Prostate gland (tissue), 2 donors: Measurements from ENCODE around the gene JDP2. TPM values are rescaled to one million over a fixed set of nuclear protein-coding genes. Genes with fewer than 3 reads are reported as not detected.

Experiments
- DNase-seq: peaks from one replicate; pipeline ENCODE4 v3.0.0-alpha.2; 2019; ENCODE audit warnings: low spot score
- H3K27ac ChIP-seq, 2 donors: fragments of 200-600 bp; sonication (generic); 2 replicates each; pipeline ENCODE4 v1.5.1; 2017 to 2019
- H3K27me3 ChIP-seq: fragments of 200-600 bp; sonication (generic); replicated peaks from 2 replicates; pipeline ENCODE4 v1.5.1; 2019; ENCODE audit not compliant: insufficient read depth
- H3K36me3 ChIP-seq, 2 donors: fragments of 200-600 bp; sonication (generic); 1 replicate in 1 of 2; 2 replicates in 1 of 2; pipeline versions ENCODE4 v1.5.1 to v1.8.1; 2017 to 2019
- H3K4me1 ChIP-seq: fragments of 200-600 bp; sonication (generic); replicated peaks from 2 replicates; pipeline ENCODE4 v1.5.1; 2019
- H3K4me3 ChIP-seq, 2 donors: fragments of 200-600 bp; sonication (generic); 2 replicates each; pipeline ENCODE4 v1.5.1; 2017 to 2019
- H3K9me3 ChIP-seq: fragments of 200-600 bp; sonication (generic); 2 replicates; pipeline ENCODE4 v1.5.1; 2017
- POLR2A ChIP-seq: fragments of 450-650 bp; IDR thresholded peaks from one replicate; pipeline ENCODE4 v1.6.1; 2016; ENCODE audit warnings: antibody characterized with exemption, mild to moderate bottlenecking
- POLR2AphosphoS5 ChIP-seq: sonication (generic); formaldehyde crosslinking; IDR thresholded peaks from one replicate; pipeline ENCODE4 v1.6.1; 2017; ENCODE audit warnings: antibody characterized with exemption
- WGBS: methylation state at CpG from one replicate; pipeline ENCODE4 v1.1.5; 2018; 5-methylcytosine and 5-hydroxymethylcytosine counted together
- intact Hi-C: fragments of 100-400 bp; cut with DNase I; formaldehyde crosslinking; loops from one replicate; pipeline ENCODE4 v1.14.2; 2022
- total RNA-seq, 2 donors: library from RNA; depleted of rRNA; stranded (reverse); fragments of >200 nt; gene quantifications; one replicate each; pipeline ENCODE4 v1.1.0, GENCODE V29; 2016
- TF ChIP-seq, protein P1 (sequence below), 4 experiments: fragments of 200-600 bp in 2 of 4; fragments of 450-650 bp in 2 of 4; sonication (generic) in 2 of 4; IDR thresholded peaks; 1 replicate in 3 of 4; 2 replicates in 1 of 4; pipeline ENCODE4 v1.5.1; 2016 to 2019; ENCODE audit warnings: antibody characterized with exemption in 4 of 4, mild to moderate bottlenecking in 2 of 4, moderate library complexity in 2 of 4

The JDP2 gene
- total RNA-seq, 2 donors from 2014 or later, result 27.1 to 34.0 TPM

DNA sequence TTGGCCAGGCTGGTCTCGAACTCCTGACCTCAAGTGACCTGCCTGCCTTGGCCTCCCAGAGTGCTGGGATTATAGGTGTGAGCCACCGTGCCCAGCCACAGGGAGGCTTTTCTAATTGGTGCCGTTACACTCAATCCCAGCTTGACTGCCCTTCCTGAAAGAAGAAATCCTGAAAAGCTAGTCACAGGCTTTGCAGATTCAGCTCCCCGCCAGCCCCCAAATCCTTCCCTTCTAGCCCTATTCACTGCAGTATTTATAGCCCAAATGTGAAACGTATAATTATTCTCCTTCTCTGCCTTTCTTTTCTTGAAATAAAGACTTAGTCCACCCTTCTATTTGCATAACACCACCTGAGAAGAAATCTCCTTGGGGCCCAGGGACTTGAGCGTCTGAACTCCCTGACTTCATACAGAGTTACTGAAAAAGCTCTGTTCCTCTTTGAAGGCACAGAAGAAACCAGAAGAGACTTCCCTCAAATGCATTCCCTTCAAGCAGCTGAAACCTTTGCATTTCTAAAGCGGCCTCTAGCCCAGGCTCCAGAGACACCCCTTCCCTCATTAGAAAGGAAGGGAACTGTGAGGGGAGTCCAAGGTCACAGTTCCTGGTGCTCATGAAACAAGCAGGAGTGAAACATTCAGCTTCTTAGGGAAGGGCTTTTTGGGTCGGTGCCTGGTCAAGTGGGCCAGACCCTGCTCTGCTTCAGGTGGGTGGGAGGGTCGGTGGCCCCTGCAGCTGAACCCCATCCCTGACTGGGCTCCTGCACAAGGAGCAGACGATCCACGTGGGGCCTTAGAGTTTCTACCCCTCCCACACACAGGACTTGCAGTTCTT lies 52.2 kb downstream of the JDP2 start:
- DNase-seq, result no peak
- Histone ChIP-seq H3K4me3 (no peak overlapping the region), H3K9me3 (no peaks in the 10 kb centered on the region), H3K4me1 (no peaks in the 10 kb centered on the region), H3K36me3 (no peaks in the 10 kb centered on the region), H3K27ac (no peak overlapping the region), H3K27me3 (no peaks in the 10 kb centered on the region)
- intact Hi-C loops, result no loop called here
- WGBS, result 54% methylated on average over 11 of the region's 11 CpGs
- TF ChIP-seq POLR2AphosphoS5 (no peak), POLR2A (no peak)
- TF ChIP-seq, protein P1, sequence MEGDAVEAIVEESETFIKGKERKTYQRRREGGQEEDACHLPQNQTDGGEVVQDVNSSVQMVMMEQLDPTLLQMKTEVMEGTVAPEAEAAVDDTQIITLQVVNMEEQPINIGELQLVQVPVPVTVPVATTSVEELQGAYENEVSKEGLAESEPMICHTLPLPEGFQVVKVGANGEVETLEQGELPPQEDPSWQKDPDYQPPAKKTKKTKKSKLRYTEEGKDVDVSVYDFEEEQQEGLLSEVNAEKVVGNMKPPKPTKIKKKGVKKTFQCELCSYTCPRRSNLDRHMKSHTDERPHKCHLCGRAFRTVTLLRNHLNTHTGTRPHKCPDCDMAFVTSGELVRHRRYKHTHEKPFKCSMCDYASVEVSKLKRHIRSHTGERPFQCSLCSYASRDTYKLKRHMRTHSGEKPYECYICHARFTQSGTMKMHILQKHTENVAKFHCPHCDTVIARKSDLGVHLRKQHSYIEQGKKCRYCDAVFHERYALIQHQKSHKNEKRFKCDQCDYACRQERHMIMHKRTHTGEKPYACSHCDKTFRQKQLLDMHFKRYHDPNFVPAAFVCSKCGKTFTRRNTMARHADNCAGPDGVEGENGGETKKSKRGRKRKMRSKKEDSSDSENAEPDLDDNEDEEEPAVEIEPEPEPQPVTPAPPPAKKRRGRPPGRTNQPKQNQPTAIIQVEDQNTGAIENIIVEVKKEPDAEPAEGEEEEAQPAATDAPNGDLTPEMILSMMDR (IDR thresholded peaks at IDR 0.05), result no peak

DNA sequence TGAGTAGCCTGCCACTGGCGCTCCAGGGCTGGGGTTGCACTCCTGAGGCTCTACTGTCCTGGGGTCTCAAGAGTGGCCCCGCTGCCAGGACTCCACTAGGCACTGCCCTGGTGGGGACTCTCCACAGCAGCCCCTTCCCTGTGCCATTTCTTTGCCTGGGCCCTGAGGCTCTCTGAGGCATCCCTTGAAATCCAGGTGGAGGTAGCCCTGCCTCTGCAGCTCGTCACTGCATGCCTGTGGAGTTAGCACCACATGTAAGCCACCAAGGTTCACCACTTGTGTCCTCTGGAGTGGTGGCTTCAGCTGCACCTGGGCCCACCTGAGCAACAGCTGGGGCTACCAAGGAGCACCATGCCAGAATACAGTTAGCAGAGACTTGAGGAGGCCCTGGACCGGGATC lies 54.5 kb downstream of the JDP2 start:
- no peaks in the 10 kb centered on the region for H3K9me3 ChIP-seq
- TF ChIP-seq, protein P1 (IDR thresholded peaks at IDR 0.05), result no peak
- TF ChIP-seq POLR2A (no peak), POLR2AphosphoS5 (no peak)
- intact Hi-C loops, result no loop called here
- no peak for DNase-seq
- H3K4me3 ChIP-seq, result no peak overlapping the region
- no peak overlapping the region for H3K27ac ChIP-seq
- H3K4me1 ChIP-seq, result no peaks in the 10 kb centered on the region
- H3K36me3 ChIP-seq, result no peaks in the 10 kb centered on the region
- WGBS, result 90% methylated on average over 4 of the region's 4 CpGs
- H3K27me3 ChIP-seq, result no peaks in the 10 kb centered on the region

DNA sequence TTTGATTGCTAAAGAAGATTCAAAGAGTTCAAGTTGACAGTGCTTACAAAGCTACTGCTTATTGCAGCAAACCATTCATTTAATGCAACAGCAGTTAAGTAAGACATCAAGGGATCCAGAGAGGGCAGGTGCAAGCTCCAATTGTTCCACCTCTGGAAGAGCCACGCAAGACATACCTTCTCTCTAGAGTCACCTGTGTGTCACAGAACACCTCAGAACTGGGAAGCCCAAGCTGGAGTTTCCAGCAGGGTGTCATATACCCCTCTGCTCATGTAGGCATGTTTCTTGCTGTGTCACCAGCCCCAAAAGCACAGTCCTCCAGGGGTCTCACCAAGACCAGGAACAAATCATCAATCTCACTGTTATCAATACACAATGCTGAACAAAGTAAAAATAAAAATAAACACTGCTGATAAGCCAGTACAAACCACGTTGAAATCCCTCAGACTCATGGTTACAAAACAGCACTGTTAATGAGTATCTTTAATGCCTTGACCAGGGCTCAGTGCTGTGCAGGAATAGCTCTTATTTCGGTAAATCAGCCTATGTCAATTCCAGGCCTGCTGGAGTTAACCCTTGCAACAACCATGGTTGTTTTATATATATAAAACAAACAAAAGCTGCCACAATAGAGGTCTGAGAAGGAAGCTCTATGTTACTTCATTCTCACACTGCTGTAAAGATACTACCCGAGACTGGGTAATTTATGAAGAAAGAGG lies 57.0 kb downstream of the JDP2 start:
- Histone ChIP-seq H3K9me3 (no peaks in the 10 kb centered on the region), H3K36me3 (no peaks in the 10 kb centered on the region), H3K4me3 (no peak overlapping the region), H3K27ac (no peak overlapping the region), H3K4me1 (no peaks in the 10 kb centered on the region), H3K27me3 (no peaks in the 10 kb centered on the region)
- WGBS, result 53% methylated on average over 4 of the region's 4 CpGs
- intact Hi-C loops, result loop anchor here (5.0 kb wide), 2 partner anchors 77 to 358 kb away; partner anchors contain the start of gene NEK9
- DNase-seq, result no peak
- TF ChIP-seq, protein P1 (IDR thresholded peaks at IDR 0.05), result no peak
- TF ChIP-seq POLR2A, result no peak
- TF ChIP-seq POLR2AphosphoS5, result no peak

DNA sequence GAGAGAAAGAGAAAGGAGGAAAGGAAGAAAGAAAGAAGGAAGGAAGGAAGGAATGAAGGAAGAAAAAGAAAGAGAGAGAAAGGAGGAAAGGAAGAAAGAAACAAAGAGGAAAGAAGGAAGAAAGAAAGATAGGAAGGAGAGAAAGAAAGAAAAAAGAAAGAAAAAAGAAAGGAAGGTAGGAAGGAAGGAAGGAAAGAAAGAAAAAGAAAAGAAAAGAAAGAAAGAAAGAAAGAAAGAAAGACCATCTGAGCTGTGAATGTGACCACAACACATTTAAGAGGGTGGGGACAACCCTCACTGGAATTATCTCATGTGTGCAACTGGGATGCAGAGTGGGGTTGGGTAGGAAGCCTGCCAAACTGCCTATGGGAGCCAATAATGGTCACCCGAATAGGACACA lies 58.5 kb downstream of the JDP2 start:
- Histone ChIP-seq H3K27me3 (no peaks in the 10 kb centered on the region), H3K4me1 (no peaks in the 10 kb centered on the region), H3K36me3 (no peaks in the 10 kb centered on the region), H3K27ac (no peak overlapping the region), H3K9me3 (no peaks in the 10 kb centered on the region), H3K4me3 (no peak overlapping the region)
- WGBS, result 50% methylated on average over 1 of the region's 1 CpG
- TF ChIP-seq POLR2AphosphoS5 (no peak), POLR2A (no peak)
- TF ChIP-seq, protein P1 (IDR thresholded peaks at IDR 0.05), result no peak
- DNase-seq, result no peak
- intact Hi-C loops, result loop anchor here (5.0 kb wide), 2 partner anchors 76 to 359 kb away; partner anchors contain the start of gene NEK9
